IMR-90 (cell line): ENCODE results near the gene ENDOV. TPM values are rescaled to one million over a fixed set of nuclear protein-coding genes. Genes with fewer than 3 reads are reported as not detected.

Experiments used
- ATAC-seq: fragments of 200-7000 bp; cut with Tn5 transposase; 2 replicates; pipeline ENCODE4 v1.9.1; 2020; ENCODE audit warnings: low read depth, mild to moderate bottlenecking, moderate library complexity
- BruUV-seq: library from RNA; stranded (reverse); fragments of 400-500 nt; replicated peaks from 2 replicates; lab custom pipeline; 2021; lab: Mats Ljungman, UMichigan
- CTCF ChIA-PET: fragments of 300-600 bp; formaldehyde crosslinking; extraction: SDS; loops from one replicate; lab custom pipeline; 2021; ENCODE audit warnings: antibody characterized with exemption; lab: Yijun Ruan, JAX
- POLR2A ChIA-PET: fragments of 300-600 bp; sonication (Branson Sonifier 250); formaldehyde crosslinking; loops from one replicate; lab custom pipeline; 2022; ENCODE audit warnings: antibody characterized with exemption; ENCODE audit not compliant: unreplicated experiment; lab: Charles Lee
- DNase-seq: peaks from one replicate; pipeline ENCODE4 v3.0.0; 2013
- H2AFZ ChIP-seq: replicated peaks from 2 replicates; pipeline ENCODE3; 2013; ENCODE audit warnings: low read length, mild to moderate bottlenecking; ENCODE audit not compliant: poor library complexity
- H2AK5ac ChIP-seq: 2 replicates; pipeline ENCODE4 v1.6.1; 2013; ENCODE audit warnings: low read depth, low read length, inconsistent platforms
- H2AK9ac ChIP-seq: replicated peaks from 2 replicates; pipeline ENCODE3; 2013; ENCODE audit warnings: mild to moderate bottlenecking, low read depth, low read length, moderate library complexity; ENCODE audit not compliant: poor library complexity
- H2BK120ac ChIP-seq: 2 replicates; pipeline ENCODE4 v1.6.1; 2013; ENCODE audit warnings: low read depth, low read length, inconsistent platforms
- H2BK15ac ChIP-seq: 3 replicates; pipeline ENCODE4 v1.6.1; 2013; ENCODE audit warnings: low read depth, low read length, inconsistent platforms
- H2BK20ac ChIP-seq: 2 replicates; pipeline ENCODE4 v1.6.1; 2013; ENCODE audit warnings: low read depth, mild to moderate bottlenecking, inconsistent platforms, low read length, moderate library complexity
- H2BK5ac ChIP-seq: 2 replicates; pipeline ENCODE4 v1.6.1; 2013; ENCODE audit warnings: mild to moderate bottlenecking, low read depth, low read length, inconsistent platforms; ENCODE audit not compliant: poor library complexity, severe bottlenecking
- H3K14ac ChIP-seq: replicated peaks from 2 replicates; pipeline ENCODE4 v1.6.1; 2013; ENCODE audit warnings: low read depth, low read length, inconsistent platforms
- H3K18ac ChIP-seq: 2 replicates; pipeline ENCODE4 v1.6.1; 2013; ENCODE audit warnings: low read depth, low read length, control low read depth
- H3K23ac ChIP-seq: 2 replicates; pipeline ENCODE4 v1.6.1; 2013; ENCODE audit warnings: low read depth, low read length, inconsistent platforms
- H3K27ac ChIP-seq: 2 replicates; pipeline ENCODE4 v1.5.1; 2013; ENCODE audit warnings: mild to moderate bottlenecking, control low read depth, low read length; ENCODE audit not compliant: insufficient read depth
- H3K27me3 ChIP-seq: 2 replicates; pipeline ENCODE4 v1.6.1; 2013; ENCODE audit warnings: low read length; ENCODE audit not compliant: control insufficient read depth, insufficient read depth
- H3K36me3 ChIP-seq: 2 replicates; pipeline ENCODE4 v1.6.1; 2013; ENCODE audit warnings: low read length, mixed read lengths; ENCODE audit not compliant: control insufficient read depth, insufficient read depth
- H3K4ac ChIP-seq: 2 replicates; pipeline ENCODE4 v1.6.1; 2013; ENCODE audit warnings: low read depth, low read length, inconsistent platforms
- H3K4me1 ChIP-seq: 2 replicates; pipeline ENCODE4 v1.6.1; 2013; ENCODE audit warnings: low read length, mixed read lengths; ENCODE audit not compliant: control insufficient read depth, insufficient read depth
- H3K4me2 ChIP-seq: 2 replicates; pipeline ENCODE4 v1.6.1; 2013; ENCODE audit warnings: low read depth, mild to moderate bottlenecking, control low read depth, low read length, moderate library complexity
- H3K4me3 ChIP-seq: 2 replicates; pipeline ENCODE4 v1.5.1; 2013; ENCODE audit warnings: low read depth, mild to moderate bottlenecking, control low read depth, low read length, moderate library complexity; ENCODE audit not compliant: insufficient read depth
- H3K56ac ChIP-seq: 2 replicates; pipeline ENCODE4 v1.6.1; 2013; ENCODE audit warnings: low read length, inconsistent platforms; ENCODE audit not compliant: insufficient read depth; ENCODE audit errors: extremely low read depth
- H3K79me1 ChIP-seq, 2 experiments: 2 replicates each; pipeline ENCODE4 v1.6.1; 2013; ENCODE audit warnings: low read length in 2 of 2, inconsistent platforms in 1 of 2, low read depth in 1 of 2
- H3K9ac ChIP-seq: 2 replicates; pipeline ENCODE4 v1.6.1; 2013; ENCODE audit warnings: low read depth, low read length, control low read depth
- H3K9me1 ChIP-seq: 2 replicates; pipeline ENCODE4 v1.6.1; 2013; ENCODE audit warnings: low read length, inconsistent platforms; ENCODE audit not compliant: insufficient read depth
- H3K9me3 ChIP-seq: 2 replicates; pipeline ENCODE4 v1.6.1; 2013; ENCODE audit warnings: low read length; ENCODE audit not compliant: control insufficient read depth, insufficient read depth
- H4K20me1 ChIP-seq: 2 replicates; pipeline ENCODE4 v1.6.1; 2013; ENCODE audit warnings: low read length, inconsistent platforms; ENCODE audit not compliant: insufficient read depth
- H4K5ac ChIP-seq: 2 replicates; pipeline ENCODE4 v1.6.1; 2013; ENCODE audit warnings: mild to moderate bottlenecking, low read depth, low read length, control low read depth
- H4K8ac ChIP-seq, 2 experiments: 2 replicates each; pipeline ENCODE4 v1.6.1; 2013; ENCODE audit warnings: low read depth in 2 of 2, low read length in 2 of 2, control low read depth in 1 of 2, inconsistent platforms in 1 of 2
- H4K91ac ChIP-seq: 2 replicates; pipeline ENCODE4 v1.6.1; 2013; ENCODE audit warnings: low read depth, low read length, inconsistent platforms; ENCODE audit not compliant: insufficient read depth
- BHLHE40 ChIP-seq: fragments of 150-350 bp; IDR thresholded peaks from 2 replicates; pipeline ENCODE4 v1.6.1; 2016; ENCODE audit warnings: mild to moderate bottlenecking, low read depth, low read length
- CEBPB ChIP-seq: IDR thresholded peaks from 2 replicates; pipeline ENCODE4 v1.6.1; 2012; ENCODE audit warnings: low read depth, low read length, improper control_type of control experiment
- CHD1 ChIP-seq: IDR thresholded peaks from 2 replicates; pipeline ENCODE4 v1.6.1; 2012; ENCODE audit warnings: low read depth, low read length, improper control_type of control experiment
- MAFK ChIP-seq: IDR thresholded peaks from 2 replicates; pipeline ENCODE4 v1.6.1; 2012; ENCODE audit warnings: low read depth, low read length, improper control_type of control experiment
- MAZ ChIP-seq: IDR thresholded peaks from 2 replicates; pipeline ENCODE4 v1.6.1; 2012; ENCODE audit warnings: low read depth, mild to moderate bottlenecking, low read length, improper control_type of control experiment, moderate library complexity, borderline replicate concordance
- MXI1 ChIP-seq: IDR thresholded peaks from 2 replicates; pipeline ENCODE4 v1.6.1; 2012; ENCODE audit warnings: low read depth, mild to moderate bottlenecking, low read length, moderate library complexity, borderline replicate concordance
- POLR2A ChIP-seq: IDR thresholded peaks from 2 replicates; pipeline ENCODE4 v1.6.1; 2012; ENCODE audit warnings: mild to moderate bottlenecking, low read depth, low read length
- RAD21 ChIP-seq: IDR thresholded peaks from 2 replicates; pipeline ENCODE4 v1.6.1; 2012; ENCODE audit warnings: low read length, improper control_type of control experiment
- RCOR1 ChIP-seq: IDR thresholded peaks from 2 replicates; pipeline ENCODE4 v1.6.1; 2012; ENCODE audit warnings: mild to moderate bottlenecking, low read length, improper control_type of control experiment; ENCODE audit not compliant: insufficient replicate concordance
- WGBS, 2 experiments: methylation state at CpG; one replicate each; pipeline versions ENCODE4 v1.1.5 to v1.1.7; 2013; ENCODE audit warnings: missing lambda C conversion rate in 2 of 2; ENCODE audit not compliant: insufficient read length in 1 of 2; ENCODE audit errors: extremely low coverage in 2 of 2; 5-methylcytosine and 5-hydroxymethylcytosine counted together
- dilution Hi-C: fragments of 300-500 bp; cut with HindIII; formaldehyde crosslinking; loops from one replicate; pipeline ENCODE4 v1.14.3; 2018; ENCODE audit warnings: low sequenced_read_pairs; ENCODE audit not compliant: unreplicated experiment
- in situ Hi-C: fragments of 300-500 bp; cut with MboI; formaldehyde crosslinking; loops from 3 replicates; pipeline ENCODE4 v1.14.3; 2019; ENCODE audit warnings: low sequenced_read_pairs, inconsistent platforms, mixed read lengths
- intact Hi-C: fragments of 100-400 bp; cut with micrococcal nuclease; formaldehyde crosslinking; loops from 2 replicates; pipeline ENCODE4 v1.10.0; 2022
- polyA plus RNA-seq, 3 experiments: library from polyadenylated mRNA; depleted of rRNA; stranded (reverse); fragments of >200 nt; gene quantifications; 2 replicates each; pipeline ENCODE4 v1.2.3, GENCODE V29; 2012; ENCODE audit warnings: low replicate concordance in 1 of 3
- total RNA-seq: library from RNA; depleted of rRNA; stranded (reverse); fragments of >200 nt; gene quantifications from 2 replicates; pipeline ENCODE4 v1.2.3, GENCODE V29; 2012
- TF ChIP-seq, protein P1 (sequence below): fragments of 150-350 bp; IDR thresholded peaks from 2 replicates; pipeline ENCODE4 v1.6.1; 2017; ENCODE audit warnings: mild to moderate bottlenecking, antibody characterized with exemption, low read length, low read depth
- TF ChIP-seq, protein P2 (sequence below): fragments of 150-350 bp; IDR thresholded peaks from 2 replicates; pipeline ENCODE4 v1.6.1; 2016; ENCODE audit warnings: low read depth, mild to moderate bottlenecking, low read length, moderate library complexity, borderline replicate concordance

Gene ENDOV
- total and polyA plus RNA-seq, 2 of the 4 experiments (the other 2 are of a cell fraction) = 15.1 to 30.3 TPM

DNA sequence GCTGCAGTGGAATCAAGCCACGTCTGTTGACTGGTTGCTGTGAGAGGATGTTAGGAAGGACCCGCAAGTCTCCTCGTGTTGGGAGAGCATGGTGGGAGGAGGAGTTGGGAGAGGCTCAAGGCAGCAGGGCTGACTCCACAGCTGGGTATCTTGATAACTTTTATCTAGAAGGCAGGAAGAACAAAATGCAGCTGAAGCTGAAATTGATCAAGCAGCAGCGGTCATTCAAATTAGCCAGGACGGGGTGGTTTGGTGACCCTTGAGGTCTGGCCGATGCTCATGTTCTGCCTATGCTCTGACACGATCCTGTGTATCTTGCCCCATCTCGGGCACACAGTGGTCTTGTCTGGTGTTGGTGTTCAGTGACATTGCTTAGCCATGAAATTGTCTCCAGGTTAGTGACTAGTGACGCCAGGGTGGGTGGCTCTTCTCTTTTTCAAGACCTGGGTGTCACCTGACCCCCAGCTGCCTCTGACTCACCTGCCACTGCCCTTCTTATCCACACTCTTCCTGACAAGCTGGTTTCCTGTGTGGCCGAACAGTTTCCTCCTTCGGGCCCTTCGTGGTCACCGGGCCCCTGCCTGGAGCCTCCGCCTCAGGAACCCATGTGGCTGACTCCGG, 42.4 kb downstream of the ENDOV start:
- ChIA-PET POLR2A (no interaction called here), CTCF (no interaction called here)
- TF ChIP-seq MXI1 (no peak), CEBPB (no peak), RCOR1 (no peak), BHLHE40 (no peak), MAZ (no peak), MAFK (no peak), POLR2A (no peak), RAD21 (no peak), CHD1 (no peak)
- TF ChIP-seq, protein P1, sequence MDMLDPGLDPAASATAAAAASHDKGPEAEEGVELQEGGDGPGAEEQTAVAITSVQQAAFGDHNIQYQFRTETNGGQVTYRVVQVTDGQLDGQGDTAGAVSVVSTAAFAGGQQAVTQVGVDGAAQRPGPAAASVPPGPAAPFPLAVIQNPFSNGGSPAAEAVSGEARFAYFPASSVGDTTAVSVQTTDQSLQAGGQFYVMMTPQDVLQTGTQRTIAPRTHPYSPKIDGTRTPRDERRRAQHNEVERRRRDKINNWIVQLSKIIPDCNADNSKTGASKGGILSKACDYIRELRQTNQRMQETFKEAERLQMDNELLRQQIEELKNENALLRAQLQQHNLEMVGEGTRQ = no peak
- TF ChIP-seq, protein P2, sequence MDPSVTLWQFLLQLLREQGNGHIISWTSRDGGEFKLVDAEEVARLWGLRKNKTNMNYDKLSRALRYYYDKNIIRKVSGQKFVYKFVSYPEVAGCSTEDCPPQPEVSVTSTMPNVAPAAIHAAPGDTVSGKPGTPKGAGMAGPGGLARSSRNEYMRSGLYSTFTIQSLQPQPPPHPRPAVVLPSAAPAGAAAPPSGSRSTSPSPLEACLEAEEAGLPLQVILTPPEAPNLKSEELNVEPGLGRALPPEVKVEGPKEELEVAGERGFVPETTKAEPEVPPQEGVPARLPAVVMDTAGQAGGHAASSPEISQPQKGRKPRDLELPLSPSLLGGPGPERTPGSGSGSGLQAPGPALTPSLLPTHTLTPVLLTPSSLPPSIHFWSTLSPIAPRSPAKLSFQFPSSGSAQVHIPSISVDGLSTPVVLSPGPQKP = no peak
- no peak overlapping the region for H3K4ac ChIP-seq
- no peak overlapping the region for H3K4me3 ChIP-seq
- H3K9me3 ChIP-seq = no peaks in the 10 kb centered on the region
- H2BK120ac ChIP-seq = no peak overlapping the region
- no peak overlapping the region for H4K5ac ChIP-seq
- intact Hi-C loops (no loop called here), dilution Hi-C loops (no loop called here), in situ Hi-C loops (no loop called here)
- no peaks in the 10 kb centered on the region; the same call in 1 of the 2 replicates for H4K20me1 ChIP-seq
- H2BK20ac ChIP-seq = no peak overlapping the region
- H3K79me1 ChIP-seq = peaks cover 6 to 21% of the 10 kb centered on the region in 2 experiments; a peak in 3 of 4 replicates
- no peak overlapping the region for H3K18ac ChIP-seq
- H3K27ac ChIP-seq = no peak overlapping the region
- H4K8ac ChIP-seq = no peak overlapping the region
- peaks cover 5% of the 10 kb centered on the region for H3K4me1 ChIP-seq
- ATAC-seq (no peak), DNase-seq (no peak)
- 75% methylated on average over 9 of the region's 15 CpGs; no CpG with 5 or more reads in 1 of the 2 experiments for WGBS, 2 experiments
- peaks cover 17% of the 10 kb centered on the region; the same call in 1 of the 2 replicates for H3K27me3 ChIP-seq
- no peaks in the 10 kb centered on the region for H3K36me3 ChIP-seq
- H4K91ac ChIP-seq = no peak overlapping the region
- H3K56ac ChIP-seq = no peak overlapping the region
- BruUV-seq = no TSS peak
- H3K9ac ChIP-seq = no peak overlapping the region
- no peak overlapping the region for H3K4me2 ChIP-seq
- H2BK15ac ChIP-seq = no peak overlapping the region
- no peak overlapping the region for H2AK9ac ChIP-seq
- no peak overlapping the region for H3K14ac ChIP-seq
- no peak overlapping the region for H2AK5ac ChIP-seq
- peak overlapping the region; percentile 13 for H2AFZ ChIP-seq
- peaks cover 16% of the 10 kb centered on the region for H3K9me1 ChIP-seq
- H3K23ac ChIP-seq = no peak overlapping the region; the same call in 1 of the 2 replicates
- no peak overlapping the region for H2BK5ac ChIP-seq
